GM12873 (cell line): Measurements from ENCODE around the gene MVB12B.

Experiments
- CTCF ChIP-seq: IDR thresholded peaks from 2 replicates; pipeline ENCODE4 v1.5.1; 2012; ENCODE audit warnings: low read depth, mild to moderate bottlenecking, moderate library complexity, low read length, control low read depth; ENCODE audit not compliant: insufficient read depth; ENCODE audit errors: missing control alignments

MVB12B gene

GRCh38 chr9:126507318-126508109, 180.9 kb downstream of the MVB12B start:
- no peak for TF ChIP-seq CTCF

GRCh38 chr9:126508171-126508591, 181.6 kb downstream of the MVB12B start:
- TF ChIP-seq CTCF: no peak

GRCh38 chr9:126508928-126509327, 182.3 kb downstream of the MVB12B start:
- TF ChIP-seq CTCF: no peak

DNA sequence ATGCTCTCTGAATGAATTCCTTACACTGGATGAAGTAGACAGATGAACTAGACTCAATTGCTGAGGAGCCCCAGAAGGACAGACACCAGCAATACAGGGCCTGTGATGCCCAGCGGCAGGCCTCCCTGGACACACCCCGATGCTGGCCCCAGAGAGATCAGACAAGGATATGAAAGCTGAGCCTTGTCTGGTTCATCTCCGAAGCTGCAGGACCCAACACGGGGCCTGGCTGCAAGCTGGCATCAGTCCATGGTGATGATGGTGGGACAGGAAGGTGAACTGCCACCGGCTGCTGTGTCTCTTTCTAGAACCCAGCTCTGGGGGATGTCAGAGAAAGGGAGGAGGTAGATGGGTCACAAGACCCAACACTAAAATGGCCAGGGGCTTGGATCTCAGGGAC, 183.1 kb downstream of the MVB12B start:
- no peak for TF ChIP-seq CTCF

GRCh38 chr9:126510564-126510963, 183.9 kb downstream of the MVB12B start:
- no peak for TF ChIP-seq CTCF

- no peak for TF ChIP-seq CTCF
These were observed 184.8 kb downstream of the MVB12B start for GRCh38 chr9:126511411-126511810.

DNA sequence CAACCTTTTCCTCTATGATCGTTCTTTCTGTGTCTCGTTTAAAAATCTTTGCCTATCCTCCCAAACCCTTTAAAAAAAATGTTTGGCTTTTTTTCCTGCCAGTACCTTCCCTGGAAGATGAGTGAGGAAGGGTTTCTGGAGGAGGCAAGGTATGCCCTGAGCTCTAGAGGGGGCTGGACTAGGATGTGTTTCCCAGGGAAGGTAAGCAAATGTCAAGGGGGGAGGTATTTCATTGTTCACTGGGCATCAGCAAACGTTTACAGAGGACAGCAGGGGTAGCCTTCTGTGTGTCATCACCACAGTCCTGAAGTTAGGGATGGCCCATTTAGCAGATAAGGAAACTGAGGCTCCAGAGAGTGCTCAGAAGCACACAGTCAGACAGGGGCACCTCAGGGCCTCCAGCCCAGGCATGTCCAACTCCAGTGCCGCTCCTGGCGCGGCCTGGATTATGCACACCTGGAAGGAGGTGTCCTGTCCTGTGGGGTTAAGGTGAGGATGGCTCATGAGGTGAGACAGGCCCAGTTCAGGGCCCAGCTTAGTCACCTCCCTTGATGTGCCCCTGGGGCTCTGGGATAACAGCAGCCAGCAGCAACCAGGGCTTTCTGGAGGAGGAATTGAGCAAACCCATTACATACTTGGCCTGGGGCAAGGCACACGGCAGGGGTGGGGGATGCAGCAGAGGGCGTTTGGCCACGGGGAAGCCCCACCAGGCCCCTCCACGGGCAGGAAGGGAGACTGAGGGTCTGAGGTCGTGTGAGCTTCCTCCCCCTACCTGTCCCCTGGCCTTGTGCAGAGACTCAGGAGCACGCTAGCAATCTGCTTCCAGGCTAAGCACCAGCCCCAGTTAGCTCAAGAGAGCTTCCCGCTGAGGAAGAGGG, 186.8 kb downstream of the MVB12B start:
- TF ChIP-seq CTCF: no peak
